SK-N-SH (cell line): ENCODE data around the gene TRIM38.
"Not testable (repeated sequence)": the region's sequence is repeated elsewhere in the genome, so short reads cannot be mapped to it uniquely, and the experiment has no call there.

Experiments used
- EP300 ChIP-seq, 2 experiments: IDR thresholded peaks; 2 replicates each; pipeline versions ENCODE4 v1.4.0 to v1.6.1; 2012; ENCODE audit warnings: borderline replicate concordance in 1 of 2, low read depth in 1 of 2, low read length in 1 of 2
- EZH2phosphoT487 ChIP-seq: fragments of 200-600 bp; sonication (generic); IDR thresholded peaks from 2 replicates; pipeline ENCODE4 v1.6.1; 2017; ENCODE audit warnings: low read depth, mixed run types, mild to moderate bottlenecking, antibody characterized with exemption, moderate library complexity, borderline replicate concordance
- FOXJ3 ChIP-seq: sonication (generic); formaldehyde crosslinking; IDR thresholded peaks from 2 replicates; pipeline ENCODE4 v1.5.1; 2020; ENCODE audit warnings: mild to moderate bottlenecking, missing genetic modification reagents
- POLR2AphosphoS5 ChIP-seq: IDR thresholded peaks from 2 replicates; pipeline ENCODE4 v1.6.1; 2012; ENCODE audit warnings: low read depth, low read length
- TAF1 ChIP-seq: IDR thresholded peaks from 2 replicates; pipeline ENCODE4 v1.6.1; 2012; ENCODE audit warnings: low read depth, mild to moderate bottlenecking, low read length, moderate library complexity, borderline replicate concordance
- YY1 ChIP-seq: IDR thresholded peaks from 2 replicates; pipeline ENCODE4 v1.4.0; 2012; ENCODE audit warnings: low read depth, mild to moderate bottlenecking
- TF ChIP-seq, protein P1 (sequence below): IDR thresholded peaks from 2 replicates; pipeline ENCODE4 v1.6.1; 2012; ENCODE audit warnings: mild to moderate bottlenecking, low read depth, low read length, moderate library complexity

DNA sequence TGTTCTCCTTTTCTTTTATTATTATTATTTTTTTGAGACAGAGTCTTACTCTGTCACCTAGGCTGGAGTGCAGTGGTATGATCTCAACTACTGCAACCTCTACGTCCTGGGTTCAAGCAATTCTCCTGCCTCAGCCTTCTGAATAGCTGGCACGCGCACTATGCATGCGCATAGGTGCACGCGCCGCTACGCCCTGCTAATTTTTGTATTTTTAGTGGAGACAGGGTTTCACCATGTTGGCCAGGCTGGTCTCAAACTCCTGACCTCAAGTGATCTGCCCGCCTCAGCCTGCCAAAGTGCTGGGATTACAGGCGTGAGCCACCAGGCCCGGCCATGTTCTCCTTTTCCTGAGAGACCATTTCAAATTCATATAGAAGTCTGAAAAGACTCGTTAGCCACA, 32.8 kb upstream of the TRIM38 start:
- TF ChIP-seq EZH2phosphoT487; TAF1; EP300 (IDR thresholded peaks at IDR 0.05; ENCODE audit: borderline replicate concordance in 1 of 2, low read depth in 1 of 2, low read length in 1 of 2); POLR2AphosphoS5; YY1; FOXJ3 (CRISPR knock-in tag): not testable (repeated sequence)
- TF ChIP-seq, protein P1, sequence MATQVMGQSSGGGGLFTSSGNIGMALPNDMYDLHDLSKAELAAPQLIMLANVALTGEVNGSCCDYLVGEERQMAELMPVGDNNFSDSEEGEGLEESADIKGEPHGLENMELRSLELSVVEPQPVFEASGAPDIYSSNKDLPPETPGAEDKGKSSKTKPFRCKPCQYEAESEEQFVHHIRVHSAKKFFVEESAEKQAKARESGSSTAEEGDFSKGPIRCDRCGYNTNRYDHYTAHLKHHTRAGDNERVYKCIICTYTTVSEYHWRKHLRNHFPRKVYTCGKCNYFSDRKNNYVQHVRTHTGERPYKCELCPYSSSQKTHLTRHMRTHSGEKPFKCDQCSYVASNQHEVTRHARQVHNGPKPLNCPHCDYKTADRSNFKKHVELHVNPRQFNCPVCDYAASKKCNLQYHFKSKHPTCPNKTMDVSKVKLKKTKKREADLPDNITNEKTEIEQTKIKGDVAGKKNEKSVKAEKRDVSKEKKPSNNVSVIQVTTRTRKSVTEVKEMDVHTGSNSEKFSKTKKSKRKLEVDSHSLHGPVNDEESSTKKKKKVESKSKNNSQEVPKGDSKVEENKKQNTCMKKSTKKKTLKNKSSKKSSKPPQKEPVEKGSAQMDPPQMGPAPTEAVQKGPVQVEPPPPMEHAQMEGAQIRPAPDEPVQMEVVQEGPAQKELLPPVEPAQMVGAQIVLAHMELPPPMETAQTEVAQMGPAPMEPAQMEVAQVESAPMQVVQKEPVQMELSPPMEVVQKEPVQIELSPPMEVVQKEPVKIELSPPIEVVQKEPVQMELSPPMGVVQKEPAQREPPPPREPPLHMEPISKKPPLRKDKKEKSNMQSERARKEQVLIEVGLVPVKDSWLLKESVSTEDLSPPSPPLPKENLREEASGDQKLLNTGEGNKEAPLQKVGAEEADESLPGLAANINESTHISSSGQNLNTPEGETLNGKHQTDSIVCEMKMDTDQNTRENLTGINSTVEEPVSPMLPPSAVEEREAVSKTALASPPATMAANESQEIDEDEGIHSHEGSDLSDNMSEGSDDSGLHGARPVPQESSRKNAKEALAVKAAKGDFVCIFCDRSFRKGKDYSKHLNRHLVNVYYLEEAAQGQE = not testable (repeated sequence)
